H1 (cell line): Measurements from ENCODE around the gene CCDC81. TPM values are rescaled to one million over a fixed set of nuclear protein-coding genes. Genes with fewer than 3 reads are reported as not detected.

Source experiments
- CBX5 ChIP-seq: fragments of 300-800, 300-1000 bp; sonication (generic); IDR thresholded peaks from 2 replicates; pipeline ENCODE4 v1.7.1; 2016; ENCODE audit warnings: antibody characterized with exemption, low read length, low read depth
- CBX8 ChIP-seq: fragments of 300-800, 300-1000 bp; sonication (generic); IDR thresholded peaks from 2 replicates; pipeline ENCODE4 v1.7.1; 2016; ENCODE audit warnings: low read depth, low read length, borderline replicate concordance
- CEBPB ChIP-seq: IDR thresholded peaks from 2 replicates; pipeline ENCODE4 v1.6.1; 2012; ENCODE audit warnings: low read depth, low read length
- CTCF ChIP-seq, 3 experiments: IDR thresholded peaks; 1 replicate in 2 of 3; 2 replicates in 1 of 3; pipeline versions ENCODE4 v1.5.1 to v1.6.1; 2011; ENCODE audit warnings: low read length in 3 of 3, mild to moderate bottlenecking in 3 of 3, inconsistent platforms in 2 of 3, low read depth in 1 of 3, moderate library complexity in 1 of 3; ENCODE audit not compliant: insufficient read depth in 1 of 3; ENCODE audit errors: control extremely low read depth in 1 of 3
- FOSL1 ChIP-seq: IDR thresholded peaks from 2 replicates; pipeline ENCODE4 v1.6.1; 2011; ENCODE audit warnings: mild to moderate bottlenecking, low read depth, low read length, moderate library complexity; ENCODE audit not compliant: insufficient read depth
- NRF1 ChIP-seq: IDR thresholded peaks from 2 replicates; pipeline ENCODE4 v1.6.1; 2011; ENCODE audit warnings: mild to moderate bottlenecking, low read depth, low read length, improper control_type of control experiment
- SIN3A ChIP-seq, 2 experiments: IDR thresholded peaks in 1 of 2; conservative IDR thresholded peaks in 1 of 2; 2 replicates each; pipeline ENCODE4 v1.6.1; 2011 to 2012; ENCODE audit warnings: low read length in 2 of 2, improper control_type of control experiment in 1 of 2, low read depth in 1 of 2, mild to moderate bottlenecking in 1 of 2
- TEAD4 ChIP-seq: IDR thresholded peaks from 2 replicates; pipeline ENCODE4 v1.6.1; 2012; ENCODE audit warnings: low read depth, low read length, inconsistent platforms, mixed read lengths
- polyA plus RNA-seq, 7 experiments: library from polyadenylated mRNA; depleted of rRNA in 3 of 7; stranded (reverse) in 5 of 7; unstranded in 2 of 7; fragments of >200 nt in 5 of 7; fragments of 200-250 nt in 2 of 7; gene quantifications; 1 replicate in 5 of 7; 2 replicates in 1 of 7; 4 replicates in 1 of 7; pipeline versions ENCODE4 v1.2.1 to v1.2.3, GENCODE V29; 2011 to 2013; ENCODE audit warnings: missing spikeins in 2 of 7, mixed read lengths in 2 of 7
- total RNA-seq: library from RNA; stranded (reverse); fragmentation: NEBNext Ultra II Directional; extraction: Animal tissue kit (Norgen Biotek cat#: 25700); gene quantifications from 2 replicates; pipeline ENCODE4 v1.2.1, GENCODE V29; 2021
- TF ChIP-seq, protein P1 (sequence below): fragments of 300-600 bp; sonication (generic); IDR thresholded peaks from 2 replicates; pipeline ENCODE4 v1.7.1; 2012; ENCODE audit warnings: low read length, moderate library complexity, mild to moderate bottlenecking, inconsistent platforms; ENCODE audit not compliant: insufficient replicate concordance

Gene CCDC81
- total and polyA plus RNA-seq, 2 of the 8 experiments (the other 6 are each of a cell fraction or from before 2014, with no cell fraction given), result 0.30 to 0.58 TPM

DNA sequence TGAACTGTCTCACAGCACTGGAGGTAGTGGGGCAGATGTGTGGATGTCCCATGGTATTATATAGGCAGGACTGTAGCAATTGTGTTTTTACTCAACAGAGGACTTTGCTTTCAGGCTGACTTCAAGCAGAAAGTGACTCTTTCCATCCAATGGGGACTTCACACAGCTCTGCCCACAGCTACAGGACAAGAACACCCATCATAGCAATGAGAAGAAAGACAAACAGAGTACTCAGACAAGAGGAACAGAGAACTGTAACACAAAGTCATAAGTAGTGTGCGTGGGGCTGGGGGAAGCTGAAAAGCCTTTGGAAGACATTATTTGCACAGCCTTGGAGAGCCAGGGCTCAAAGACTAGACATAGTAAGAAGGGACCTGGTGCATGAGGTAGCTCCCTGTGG, 70.3 kb downstream of the CCDC81 start (continued):
- TF ChIP-seq, protein P1, sequence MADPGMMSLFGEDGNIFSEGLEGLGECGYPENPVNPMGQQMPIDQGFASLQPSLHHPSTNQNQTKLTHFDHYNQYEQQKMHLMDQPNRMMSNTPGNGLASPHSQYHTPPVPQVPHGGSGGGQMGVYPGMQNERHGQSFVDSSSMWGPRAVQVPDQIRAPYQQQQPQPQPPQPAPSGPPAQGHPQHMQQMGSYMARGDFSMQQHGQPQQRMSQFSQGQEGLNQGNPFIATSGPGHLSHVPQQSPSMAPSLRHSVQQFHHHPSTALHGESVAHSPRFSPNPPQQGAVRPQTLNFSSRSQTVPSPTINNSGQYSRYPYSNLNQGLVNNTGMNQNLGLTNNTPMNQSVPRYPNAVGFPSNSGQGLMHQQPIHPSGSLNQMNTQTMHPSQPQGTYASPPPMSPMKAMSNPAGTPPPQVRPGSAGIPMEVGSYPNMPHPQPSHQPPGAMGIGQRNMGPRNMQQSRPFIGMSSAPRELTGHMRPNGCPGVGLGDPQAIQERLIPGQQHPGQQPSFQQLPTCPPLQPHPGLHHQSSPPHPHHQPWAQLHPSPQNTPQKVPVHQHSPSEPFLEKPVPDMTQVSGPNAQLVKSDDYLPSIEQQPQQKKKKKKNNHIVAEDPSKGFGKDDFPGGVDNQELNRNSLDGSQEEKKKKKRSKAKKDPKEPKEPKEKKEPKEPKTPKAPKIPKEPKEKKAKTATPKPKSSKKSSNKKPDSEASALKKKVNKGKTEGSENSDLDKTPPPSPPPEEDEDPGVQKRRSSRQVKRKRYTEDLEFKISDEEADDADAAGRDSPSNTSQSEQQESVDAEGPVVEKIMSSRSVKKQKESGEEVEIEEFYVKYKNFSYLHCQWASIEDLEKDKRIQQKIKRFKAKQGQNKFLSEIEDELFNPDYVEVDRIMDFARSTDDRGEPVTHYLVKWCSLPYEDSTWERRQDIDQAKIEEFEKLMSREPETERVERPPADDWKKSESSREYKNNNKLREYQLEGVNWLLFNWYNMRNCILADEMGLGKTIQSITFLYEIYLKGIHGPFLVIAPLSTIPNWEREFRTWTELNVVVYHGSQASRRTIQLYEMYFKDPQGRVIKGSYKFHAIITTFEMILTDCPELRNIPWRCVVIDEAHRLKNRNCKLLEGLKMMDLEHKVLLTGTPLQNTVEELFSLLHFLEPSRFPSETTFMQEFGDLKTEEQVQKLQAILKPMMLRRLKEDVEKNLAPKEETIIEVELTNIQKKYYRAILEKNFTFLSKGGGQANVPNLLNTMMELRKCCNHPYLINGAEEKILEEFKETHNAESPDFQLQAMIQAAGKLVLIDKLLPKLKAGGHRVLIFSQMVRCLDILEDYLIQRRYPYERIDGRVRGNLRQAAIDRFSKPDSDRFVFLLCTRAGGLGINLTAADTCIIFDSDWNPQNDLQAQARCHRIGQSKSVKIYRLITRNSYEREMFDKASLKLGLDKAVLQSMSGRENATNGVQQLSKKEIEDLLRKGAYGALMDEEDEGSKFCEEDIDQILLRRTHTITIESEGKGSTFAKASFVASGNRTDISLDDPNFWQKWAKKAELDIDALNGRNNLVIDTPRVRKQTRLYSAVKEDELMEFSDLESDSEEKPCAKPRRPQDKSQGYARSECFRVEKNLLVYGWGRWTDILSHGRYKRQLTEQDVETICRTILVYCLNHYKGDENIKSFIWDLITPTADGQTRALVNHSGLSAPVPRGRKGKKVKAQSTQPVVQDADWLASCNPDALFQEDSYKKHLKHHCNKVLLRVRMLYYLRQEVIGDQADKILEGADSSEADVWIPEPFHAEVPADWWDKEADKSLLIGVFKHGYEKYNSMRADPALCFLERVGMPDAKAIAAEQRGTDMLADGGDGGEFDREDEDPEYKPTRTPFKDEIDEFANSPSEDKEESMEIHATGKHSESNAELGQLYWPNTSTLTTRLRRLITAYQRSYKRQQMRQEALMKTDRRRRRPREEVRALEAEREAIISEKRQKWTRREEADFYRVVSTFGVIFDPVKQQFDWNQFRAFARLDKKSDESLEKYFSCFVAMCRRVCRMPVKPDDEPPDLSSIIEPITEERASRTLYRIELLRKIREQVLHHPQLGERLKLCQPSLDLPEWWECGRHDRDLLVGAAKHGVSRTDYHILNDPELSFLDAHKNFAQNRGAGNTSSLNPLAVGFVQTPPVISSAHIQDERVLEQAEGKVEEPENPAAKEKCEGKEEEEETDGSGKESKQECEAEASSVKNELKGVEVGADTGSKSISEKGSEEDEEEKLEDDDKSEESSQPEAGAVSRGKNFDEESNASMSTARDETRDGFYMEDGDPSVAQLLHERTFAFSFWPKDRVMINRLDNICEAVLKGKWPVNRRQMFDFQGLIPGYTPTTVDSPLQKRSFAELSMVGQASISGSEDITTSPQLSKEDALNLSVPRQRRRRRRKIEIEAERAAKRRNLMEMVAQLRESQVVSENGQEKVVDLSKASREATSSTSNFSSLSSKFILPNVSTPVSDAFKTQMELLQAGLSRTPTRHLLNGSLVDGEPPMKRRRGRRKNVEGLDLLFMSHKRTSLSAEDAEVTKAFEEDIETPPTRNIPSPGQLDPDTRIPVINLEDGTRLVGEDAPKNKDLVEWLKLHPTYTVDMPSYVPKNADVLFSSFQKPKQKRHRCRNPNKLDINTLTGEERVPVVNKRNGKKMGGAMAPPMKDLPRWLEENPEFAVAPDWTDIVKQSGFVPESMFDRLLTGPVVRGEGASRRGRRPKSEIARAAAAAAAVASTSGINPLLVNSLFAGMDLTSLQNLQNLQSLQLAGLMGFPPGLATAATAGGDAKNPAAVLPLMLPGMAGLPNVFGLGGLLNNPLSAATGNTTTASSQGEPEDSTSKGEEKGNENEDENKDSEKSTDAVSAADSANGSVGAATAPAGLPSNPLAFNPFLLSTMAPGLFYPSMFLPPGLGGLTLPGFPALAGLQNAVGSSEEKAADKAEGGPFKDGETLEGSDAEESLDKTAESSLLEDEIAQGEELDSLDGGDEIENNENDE, result no peak
- TF ChIP-seq FOSL1 (no peak), SIN3A (conservative IDR thresholded peaks at IDR 0.05 in 1 of 2, IDR thresholded peaks at IDR 0.05 in 1 of 2; ENCODE audit: low read depth in 1 of 2, low read length in 2 of 2) (no peak), CBX5 (no peak), TEAD4 (no peak), NRF1 (no peak), CBX8 (no peak), CEBPB (no peak), CTCF (IDR thresholded peaks at IDR 0.05; ENCODE audit: control extremely low read depth in 1 of 3, insufficient read depth in 1 of 3, low read depth in 1 of 3, low read length in 3 of 3) (no peak)
